HG03103 (cell line): ENCODE results near the gene STRIP2.
A peak's percentile ranks its signal among the peaks of the same experiment; 100 is the strongest.
"Not testable (repeated sequence)": the region's sequence is repeated elsewhere in the genome, so short reads cannot be mapped to it uniquely, and the experiment has no call there.

Experiments used
- ATAC-seq: cut with Tn5 transposase; IDR thresholded peaks from one replicate; pipeline ENCODE4 v1.9.1; 2021; ENCODE audit warnings: low read depth; ENCODE audit not compliant: unreplicated experiment

Gene STRIP2, protein sequence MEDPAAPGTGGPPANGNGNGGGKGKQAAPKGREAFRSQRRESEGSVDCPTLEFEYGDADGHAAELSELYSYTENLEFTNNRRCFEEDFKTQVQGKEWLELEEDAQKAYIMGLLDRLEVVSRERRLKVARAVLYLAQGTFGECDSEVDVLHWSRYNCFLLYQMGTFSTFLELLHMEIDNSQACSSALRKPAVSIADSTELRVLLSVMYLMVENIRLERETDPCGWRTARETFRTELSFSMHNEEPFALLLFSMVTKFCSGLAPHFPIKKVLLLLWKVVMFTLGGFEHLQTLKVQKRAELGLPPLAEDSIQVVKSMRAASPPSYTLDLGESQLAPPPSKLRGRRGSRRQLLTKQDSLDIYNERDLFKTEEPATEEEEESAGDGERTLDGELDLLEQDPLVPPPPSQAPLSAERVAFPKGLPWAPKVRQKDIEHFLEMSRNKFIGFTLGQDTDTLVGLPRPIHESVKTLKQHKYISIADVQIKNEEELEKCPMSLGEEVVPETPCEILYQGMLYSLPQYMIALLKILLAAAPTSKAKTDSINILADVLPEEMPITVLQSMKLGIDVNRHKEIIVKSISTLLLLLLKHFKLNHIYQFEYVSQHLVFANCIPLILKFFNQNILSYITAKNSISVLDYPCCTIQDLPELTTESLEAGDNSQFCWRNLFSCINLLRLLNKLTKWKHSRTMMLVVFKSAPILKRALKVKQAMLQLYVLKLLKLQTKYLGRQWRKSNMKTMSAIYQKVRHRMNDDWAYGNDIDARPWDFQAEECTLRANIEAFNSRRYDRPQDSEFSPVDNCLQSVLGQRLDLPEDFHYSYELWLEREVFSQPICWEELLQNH

GRCh38 chr7:129433847-129434674, at the start of gene STRIP2:
STRIP2 (plus strand) TSS chr7:129434432; CDS start chr7:129434473, 41 bp downstream.
- ATAC-seq: peak; percentile 93

DNA sequence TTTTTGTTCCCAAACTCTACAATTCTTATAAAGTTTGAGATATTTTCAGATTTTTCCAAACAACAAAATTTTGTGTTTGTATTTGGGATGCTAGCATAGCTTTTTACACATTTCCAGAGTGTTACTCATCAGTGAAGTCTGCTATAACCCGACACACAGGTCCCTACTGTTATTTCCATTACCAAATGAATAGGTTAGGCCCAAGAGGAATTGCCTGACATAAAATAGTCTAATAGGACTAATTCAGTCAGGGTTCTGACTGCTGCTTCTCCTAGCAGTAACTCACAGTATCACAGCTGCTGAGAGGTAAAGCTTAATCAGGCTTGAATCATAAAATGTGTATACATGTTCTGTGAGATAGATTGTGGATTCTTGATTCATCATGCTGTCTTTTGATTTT, 49.1 kb upstream of the STRIP2 start:
- no peak for ATAC-seq

- no peak for ATAC-seq
Observed at GRCh38 chr7:129385598-129385997, 48.6 kb upstream of the STRIP2 start.

GRCh38 chr7:129386506-129386905, 47.7 kb upstream of the STRIP2 start:
- ATAC-seq: no peak

- ATAC-seq: no peak
Observed at GRCh38 chr7:129387537-129387936, 46.7 kb upstream of the STRIP2 start.

- no peak for ATAC-seq
Observed at GRCh38 chr7:129388333-129389098, 45.7 kb upstream of the STRIP2 start.

DNA sequence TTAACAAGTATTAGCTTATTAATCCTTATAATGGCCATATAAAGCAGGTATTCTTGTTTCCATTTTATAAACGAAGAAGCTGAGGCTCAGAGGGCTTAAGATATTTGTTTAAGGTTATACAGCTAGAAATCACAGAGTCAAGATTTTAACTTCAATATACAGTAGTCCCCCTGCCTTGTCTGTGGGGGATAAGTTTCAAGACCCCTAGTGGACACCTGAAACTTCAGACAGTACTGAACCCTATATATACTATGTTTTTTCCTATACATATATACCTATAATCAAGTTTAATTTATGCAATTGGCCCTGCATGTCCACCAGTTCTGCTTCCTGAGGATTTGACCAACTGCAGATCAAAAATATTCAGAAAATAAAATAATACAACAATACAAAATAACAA, 44.4 kb upstream of the STRIP2 start:
- no peak for ATAC-seq

DNA sequence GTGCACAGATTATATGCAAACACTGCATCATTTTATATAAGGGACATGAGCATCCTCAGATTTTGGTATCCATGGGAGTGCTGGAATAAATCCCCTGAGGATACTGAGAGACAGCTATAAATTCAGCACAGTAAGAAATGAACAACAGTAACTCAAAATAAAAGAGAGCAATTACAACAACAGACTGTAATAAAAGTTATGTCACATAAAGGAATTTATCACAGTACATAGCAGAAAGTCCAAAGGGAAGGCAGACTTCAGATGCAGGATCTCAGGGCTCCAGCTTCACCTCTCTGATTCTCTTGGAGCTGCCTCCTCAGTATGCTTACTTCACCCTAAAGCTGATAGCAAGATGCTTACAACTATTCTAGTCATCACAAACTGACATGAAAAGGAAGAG, 43.9 kb upstream of the STRIP2 start:
- no peak for ATAC-seq

DNA sequence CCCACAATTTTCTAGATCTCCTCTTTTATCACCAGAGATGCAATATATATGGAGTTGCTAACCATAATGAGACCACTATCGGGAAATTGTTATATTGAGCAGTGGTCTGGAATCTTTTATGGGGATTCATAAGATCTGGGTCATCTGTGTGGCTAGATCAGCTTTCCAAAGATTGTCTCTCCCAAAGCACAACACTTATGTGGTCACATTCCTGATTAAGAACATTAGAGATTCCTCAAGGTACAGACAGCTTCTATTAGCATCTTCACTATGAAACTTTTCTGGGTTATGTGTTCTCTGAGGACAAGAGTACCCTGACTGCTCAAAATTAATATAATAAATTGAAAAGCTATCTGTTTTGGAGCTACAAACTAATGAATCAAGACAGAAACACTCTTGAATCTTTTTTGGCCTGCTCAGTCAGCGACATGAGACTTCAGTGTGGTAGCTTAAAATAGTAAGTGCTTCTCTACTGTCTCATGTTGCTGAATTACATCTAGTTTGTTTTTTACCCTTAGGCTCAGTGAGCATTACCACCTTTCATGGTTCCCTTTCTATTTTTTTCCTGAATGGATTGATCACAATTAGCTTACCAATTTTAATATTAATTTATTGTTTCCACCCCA, 42.6 kb upstream of the STRIP2 start:
- no peak for ATAC-seq

- no peak for ATAC-seq
Observed at GRCh38 chr7:129393255-129393654, 41.0 kb upstream of the STRIP2 start.

- ATAC-seq: no peak
Observed at GRCh38 chr7:129394101-129394500, 40.1 kb upstream of the STRIP2 start.

- ATAC-seq: no peak
Observed at GRCh38 chr7:129394982-129395914, 39.0 kb upstream of the STRIP2 start.

- no peak for ATAC-seq
Observed at GRCh38 chr7:129401228-129401966, 32.8 kb upstream of the STRIP2 start.

DNA sequence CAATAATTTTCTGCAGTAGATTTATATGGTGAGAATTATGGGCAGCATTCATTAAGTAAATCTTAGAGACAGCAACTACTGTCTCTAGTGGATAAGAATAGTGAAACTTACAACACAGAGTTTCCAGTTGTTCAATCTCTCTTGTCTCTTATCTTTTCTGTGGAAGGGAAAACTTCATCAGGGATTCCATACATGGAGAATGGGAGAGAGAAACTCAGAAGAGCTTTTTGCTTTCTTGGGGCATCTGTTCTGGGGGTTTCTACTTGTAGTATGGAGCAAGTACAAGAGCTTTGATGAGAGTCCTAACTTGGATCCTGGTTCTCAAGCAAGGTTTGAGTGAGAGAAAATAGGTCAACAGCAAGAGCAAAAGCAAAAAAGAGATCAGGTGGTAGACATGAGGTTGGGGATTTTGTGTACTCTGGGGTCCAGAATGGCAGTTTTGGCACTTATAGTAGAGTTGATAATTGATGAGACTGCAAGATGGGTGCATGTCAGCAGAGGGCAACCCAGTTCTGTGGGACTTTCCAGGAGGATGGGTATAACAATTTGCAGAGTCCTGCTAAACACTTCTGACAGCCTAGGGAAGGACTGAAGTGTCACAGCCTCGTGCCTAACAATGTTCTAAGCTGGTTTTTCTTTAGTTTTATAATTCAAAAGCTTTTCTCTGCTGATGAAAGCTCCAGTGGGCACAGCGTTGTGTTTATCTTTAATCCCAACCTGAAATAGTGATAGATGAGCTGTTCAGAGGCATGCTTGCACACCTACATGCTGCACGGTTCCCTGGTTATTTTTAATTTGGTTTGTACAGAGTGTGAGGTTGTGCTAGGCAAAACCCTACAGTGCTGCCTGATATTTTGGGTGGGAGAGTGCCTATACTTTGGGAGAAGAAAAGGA, 32.0 kb upstream of the STRIP2 start:
- no peak for ATAC-seq

GRCh38 chr7:129405527-129405926, 28.7 kb upstream of the STRIP2 start:
- no peak for ATAC-seq

DNA sequence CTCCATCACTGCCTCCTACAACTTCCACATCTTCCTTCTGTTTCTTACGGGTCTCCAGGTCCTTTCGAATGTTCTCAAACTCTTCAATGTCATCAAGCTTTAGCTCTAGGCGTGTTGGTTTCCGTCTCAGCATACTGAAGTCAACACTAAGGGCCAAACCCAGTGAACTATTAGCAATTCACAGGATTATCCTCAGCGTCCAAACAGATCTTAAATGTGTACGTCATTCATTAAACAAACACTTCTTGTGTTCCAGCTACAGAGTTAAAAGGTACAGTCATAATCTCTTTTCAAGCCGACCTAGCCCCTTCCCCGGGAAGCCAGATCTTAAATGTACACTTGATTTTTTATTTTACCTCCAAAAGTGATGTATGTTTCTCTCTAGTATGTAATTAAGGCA, 24.0 kb upstream of the STRIP2 start:
- ATAC-seq: not testable (repeated sequence)

DNA sequence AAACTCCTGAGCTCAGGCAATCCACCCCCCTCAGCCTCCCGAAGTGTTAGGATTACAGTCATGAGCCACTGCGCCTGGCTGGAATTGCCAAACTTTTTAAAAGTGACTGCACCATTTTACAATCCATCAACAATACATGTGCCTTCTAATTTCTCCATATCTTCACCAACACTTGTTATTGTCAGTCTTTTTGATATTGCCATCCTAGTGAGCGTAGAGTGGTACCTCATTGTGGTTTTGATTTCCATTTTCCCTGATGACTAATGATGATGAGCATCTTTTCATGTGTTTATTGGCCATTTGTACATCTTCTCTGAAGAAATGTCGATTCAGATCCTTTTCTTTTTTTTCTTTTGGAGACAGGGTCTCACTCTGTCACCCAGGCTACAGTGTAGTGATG, 21.7 kb upstream of the STRIP2 start:
- ATAC-seq: no peak
